Thyroid gland (tissue), 4 donors: Measurements from ENCODE around the gene SPART. TPM values are rescaled to one million over a fixed set of nuclear protein-coding genes. Genes with fewer than 3 reads are reported as not detected.
"Not testable (repeated sequence)": the region's sequence is repeated elsewhere in the genome, so short reads cannot be mapped to it uniquely, and the experiment has no call there.

Experiments
- DNase-seq, 2 donors: peaks; one replicate each; pipeline ENCODE4 v3.0.0-alpha.2; 2019
- H3K27ac ChIP-seq, 3 donors: fragments of 200-600 bp; sonication (generic); 1 replicate in 2 of 3; 2 replicates in 1 of 3; pipeline ENCODE4 v1.5.1; 2016 to 2019; ENCODE audit warnings: mild to moderate bottlenecking in 1 of 3, moderate library complexity in 1 of 3
- H3K27me3 ChIP-seq: fragments of 200-600 bp; sonication (generic); one replicate; pipeline ENCODE4 v1.5.1; 2019
- H3K36me3 ChIP-seq, 2 donors: fragments of 200-600 bp; sonication (generic); one replicate each; pipeline ENCODE4 v1.5.1; 2016 to 2019
- H3K4me1 ChIP-seq, 2 donors: fragments of 200-600 bp; sonication (generic); one replicate each; pipeline ENCODE4 v1.5.1; 2017 to 2019
- H3K4me3 ChIP-seq, 3 donors: fragments of 200-600 bp; sonication (generic); replicated peaks in 1 of 3; 1 replicate in 2 of 3; 2 replicates in 1 of 3; pipeline ENCODE4 v1.5.1; 2016; ENCODE audit warnings: mild to moderate bottlenecking in 1 of 3
- H3K9me3 ChIP-seq: fragments of 200-600 bp; sonication (generic); one replicate; pipeline ENCODE4 v1.5.1; 2017
- CTCF ChIP-seq, 6 experiments: fragments of 200-600 bp in 3 of 6; fragments of 450-650 bp in 3 of 6; sonication (generic) in 3 of 6; IDR thresholded peaks; one replicate each; pipeline ENCODE4 v1.5.1; 2016 to 2019; ENCODE audit warnings: antibody characterized with exemption in 6 of 6, mild to moderate bottlenecking in 2 of 6, inconsistent platforms in 1 of 6, moderate library complexity in 1 of 6
- POLR2A ChIP-seq, 2 donors: fragments of 450-650 bp; IDR thresholded peaks; one replicate each; pipeline ENCODE4 v1.6.1; 2017; ENCODE audit warnings: antibody characterized with exemption in 2 of 2, mild to moderate bottlenecking in 2 of 2, moderate library complexity in 1 of 2
- WGBS, 2 donors: methylation state at CpG; one replicate each; pipeline ENCODE4 v1.1.5; 2017; 5-methylcytosine and 5-hydroxymethylcytosine counted together
- intact Hi-C: fragments of 100-400 bp; cut with DNase I; formaldehyde crosslinking; loops from one replicate; pipeline ENCODE4 v1.15.1; 2023
- total RNA-seq, 4 donors: library from RNA; depleted of rRNA; stranded (reverse); fragments of >200 nt; gene quantifications; one replicate each; pipeline ENCODE4 v1.2.3, GENCODE V29; 2016

The SPART gene
- total RNA-seq, 4 donors from 2014 or later, result 63.1 to 86.9 (median 77.5) TPM

GRCh38 chr13:36341718-36342117, 4.5 kb downstream of the SPART start:
- Histone ChIP-seq H3K4me3 (no peak overlapping the region), H3K27me3 (no peaks in the 10 kb centered on the region), H3K27ac (no peak overlapping the region), H3K36me3 (no peaks in the 10 kb centered on the region), H3K9me3 (no peaks in the 10 kb centered on the region), H3K4me1 (peaks cover 4 to 6% of the 10 kb centered on the region in 2 donors)
- DNase-seq, result no peak
- intact Hi-C loops, result no loop called here
- 90 to 96% methylated on average over 1 of the region's 1 CpG for WGBS, 2 donors
- TF ChIP-seq POLR2A (IDR thresholded peaks at IDR 0.05) (no peak), CTCF (IDR thresholded peaks at IDR 0.05) (no peak)

GRCh38 chr13:36339600-36340155, 6.5 kb downstream of the SPART start:
- intact Hi-C loops, result no loop called here
- peaks cover 4 to 6% of the 10 kb centered on the region in 2 donors for H3K4me1 ChIP-seq
- H3K36me3 ChIP-seq, result peaks cover 0 to 6% of the 10 kb centered on the region in 2 donors

GRCh38 chr13:36337938-36338641, 8.1 kb downstream of the SPART start:
- Histone ChIP-seq H3K4me1 (peaks cover 0 to 4% of the 10 kb centered on the region in 2 donors), H3K9me3 (no peaks in the 10 kb centered on the region), H3K36me3 (peaks cover 0 to 6% of the 10 kb centered on the region in 2 donors), H3K4me3 (no peak overlapping the region), H3K27me3 (no peaks in the 10 kb centered on the region), H3K27ac (no peak overlapping the region)
- intact Hi-C loops, result no loop called here
- TF ChIP-seq CTCF (IDR thresholded peaks at IDR 0.05) (no peak), POLR2A (IDR thresholded peaks at IDR 0.05) (no peak)
- no peak for DNase-seq
- WGBS, 2 donors, result 88% methylated on average over 3 of the region's 3 CpGs

More at GRCh38 chr13:36339600-36340155, 6.5 kb downstream of the SPART start:
- H3K9me3 ChIP-seq, result no peaks in the 10 kb centered on the region
- DNase-seq, result no peak
- H3K27ac ChIP-seq, result no peak overlapping the region
- no peak overlapping the region for H3K4me3 ChIP-seq
- 79 to 87% methylated on average over 4 of the region's 4 CpGs for WGBS, 2 donors
- no peaks in the 10 kb centered on the region for H3K27me3 ChIP-seq
- TF ChIP-seq POLR2A (IDR thresholded peaks at IDR 0.05) (no peak), CTCF (IDR thresholded peaks at IDR 0.05) (no peak)

- no peak overlapping the region for H3K27ac ChIP-seq
- peaks cover 0 to 5% of the 10 kb centered on the region in 2 donors for H3K4me1 ChIP-seq
- TF ChIP-seq CTCF (IDR thresholded peaks at IDR 0.05) (no peak), POLR2A (IDR thresholded peaks at IDR 0.05) (no peak)
- H3K27me3 ChIP-seq, result no peaks in the 10 kb centered on the region
- H3K36me3 ChIP-seq, result peaks cover 9 to 12% of the 10 kb centered on the region in 2 donors
- no peaks in the 10 kb centered on the region for H3K9me3 ChIP-seq
- DNase-seq, result no peak
- no peak overlapping the region for H3K4me3 ChIP-seq
- intact Hi-C loops, result no loop called here
Observed at GRCh38 chr13:36332986-36333385, 13.2 kb downstream of the SPART start.

- DNase-seq, H3K4me1 ChIP-seq, H3K9me3 ChIP-seq, intact Hi-C loops, H3K4me3 ChIP-seq, H3K27ac ChIP-seq, H3K27me3 ChIP-seq: not testable (repeated sequence)
- H3K36me3 ChIP-seq, result peaks cover 16 to 20% of the 10 kb centered on the region in 2 donors
Observed at GRCh38 chr13:36332255-36332654, 13.9 kb downstream of the SPART start.
